ENCODE measurements around the gene C19orf25. TPM values are rescaled to one million over a fixed set of nuclear protein-coding genes. Genes with fewer than 3 reads are reported as not detected.
A peak's percentile ranks its signal among the peaks of the same experiment; 100 is the strongest.

Gene C19orf25
- total and polyA plus RNA-seq, 2 of the 13 experiments (the other 11 are each of a cell fraction or from before 2014, with no cell fraction given) = 14.2 to 32.4 TPM

- TF ChIP-seq TOPORS (CRISPR knock-in tag; IDR thresholded peaks at IDR 0.05) = no peak
- TF ChIP-seq USF2 (IDR thresholded peaks at IDR 0.05; ENCODE audit: low read depth, low read length) = no peak
- no peak for TF ChIP-seq USF2 (CRISPR knock-in tag; IDR thresholded peaks at IDR 0.05; ENCODE audit: borderline replicate concordance)
- TF ChIP-seq ZNF274 (CRISPR knock-in tag; IDR thresholded peaks at IDR 0.05) = 0 out of 2 replicates have a peak, but pooled peaks have one; percentile 17
- no peak for TF ChIP-seq TBP (CRISPR knock-in tag; IDR thresholded peaks at IDR 0.05)
- TF ChIP-seq HNRNPH1 (optimal IDR thresholded peaks at IDR 0.05; ENCODE audit: low read depth, low read length) = no peak
- no peak for TF ChIP-seq ADNP (CRISPR knock-in tag; IDR thresholded peaks at IDR 0.05)
- TF ChIP-seq ZNF567 (CRISPR knock-in tag; IDR thresholded peaks at IDR 0.05; ENCODE audit: borderline replicate concordance) = no peak
- TF ChIP-seq DNMT1 (CRISPR knock-in tag; IDR thresholded peaks at IDR 0.05) = no peak
- no peak for TF ChIP-seq ZFP41 (CRISPR knock-in tag; IDR thresholded peaks at IDR 0.05; ENCODE audit: borderline replicate concordance)
- TF ChIP-seq BRCA1 (CRISPR knock-in tag; IDR thresholded peaks at IDR 0.05) = no peak
Measured at GRCh38 chr19:1452802-1453524, 26.1 kb downstream of the C19orf25 start (continued).
